ENCODE measurements around the gene CSNK2A3.
"Not testable (repeated sequence)": the region's sequence is repeated elsewhere in the genome, so short reads cannot be mapped to it uniquely, and the experiment has no call there.

CSNK2A3 gene

DNA sequence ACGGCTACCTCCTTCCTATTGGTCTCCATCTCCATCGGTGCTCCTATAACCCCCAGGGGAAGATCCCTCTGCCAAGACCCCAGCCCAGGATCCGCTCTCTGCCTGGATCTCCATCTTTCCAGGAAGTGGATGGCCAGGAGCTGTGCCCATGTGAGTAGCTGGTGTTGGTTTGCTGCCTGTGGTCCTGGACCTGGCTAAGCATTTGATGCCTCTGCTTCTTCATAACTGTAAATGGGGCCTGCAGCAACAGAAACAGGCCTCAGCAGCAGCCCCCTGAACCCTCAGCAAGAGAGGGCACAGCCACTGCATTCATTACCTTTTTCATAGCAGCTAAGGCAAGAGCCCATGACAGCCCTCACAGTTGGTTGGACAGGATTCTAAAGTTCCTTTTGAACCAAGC is 26.6 kb upstream of the CSNK2A3 start:
- no peak for DNase-seq

GRCh38 chr11:11378184-11378940 is 25.3 kb upstream of the CSNK2A3 start:
- no peak for DNase-seq

DNA sequence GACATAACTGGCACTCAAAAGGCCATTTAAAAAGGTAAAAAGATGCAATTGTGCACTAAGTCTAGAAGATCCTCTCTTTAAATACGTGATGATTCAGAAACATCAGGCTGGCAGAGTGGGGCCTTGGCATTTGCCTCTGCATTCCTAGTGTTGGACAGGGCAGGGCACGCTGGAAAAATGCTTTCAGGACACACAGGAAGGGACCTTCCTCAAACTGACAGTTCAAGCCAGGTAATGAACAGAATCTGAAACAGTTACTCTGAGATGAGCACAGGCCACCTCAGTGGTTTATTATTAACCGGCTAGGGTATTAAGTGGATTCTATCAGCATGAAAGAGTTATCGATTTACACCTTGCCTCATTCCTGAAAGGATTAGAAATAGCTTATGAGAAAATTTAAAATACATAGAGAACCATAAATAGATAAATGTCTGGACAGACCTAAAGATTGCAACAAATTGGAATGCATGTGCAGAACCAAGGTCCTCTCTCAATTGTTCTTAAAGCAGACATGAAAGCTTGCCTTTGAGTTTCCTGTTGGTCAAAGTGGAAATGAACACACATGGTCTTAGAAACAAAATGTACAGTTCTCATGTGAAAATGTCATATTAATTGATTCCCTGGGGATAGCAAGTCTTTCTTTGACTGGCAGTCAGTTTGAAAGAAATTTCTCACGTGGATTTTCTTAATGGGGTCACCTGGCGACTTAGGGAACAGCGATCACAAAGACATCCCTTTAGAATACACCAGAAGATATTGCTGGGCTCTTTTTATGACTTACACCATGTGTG is 21.5 kb upstream of the CSNK2A3 start:
- DNase-seq: no peak

DNA sequence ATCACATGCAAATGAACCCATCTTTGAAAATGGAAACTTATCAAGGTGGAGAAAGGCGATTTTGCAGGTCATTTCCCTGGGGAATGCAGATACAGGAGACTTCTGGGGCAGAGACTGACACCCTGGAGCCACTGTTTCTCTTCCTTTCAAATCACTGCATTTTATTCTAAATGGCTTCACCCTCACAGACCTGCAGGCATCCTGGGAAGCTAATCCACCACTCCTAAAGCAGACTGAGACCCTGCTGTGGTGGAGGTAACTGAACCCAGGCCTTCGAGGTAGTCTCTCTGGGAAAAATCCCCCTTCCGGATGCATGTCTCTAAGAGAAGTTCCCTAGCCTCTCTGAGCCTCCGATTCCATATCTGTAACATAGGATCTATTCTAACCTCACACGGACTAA is 20.9 kb upstream of the CSNK2A3 start:
- no peak for DNase-seq

GRCh38 chr11:11372461-11372860 is 19.4 kb upstream of the CSNK2A3 start:
- DNase-seq: no peak

GRCh38 chr11:11370962-11371303 is 17.9 kb upstream of the CSNK2A3 start:
- no peak for DNase-seq

GRCh38 chr11:11370255-11370961 is 17.4 kb upstream of the CSNK2A3 start:
- no peak for DNase-seq

DNA sequence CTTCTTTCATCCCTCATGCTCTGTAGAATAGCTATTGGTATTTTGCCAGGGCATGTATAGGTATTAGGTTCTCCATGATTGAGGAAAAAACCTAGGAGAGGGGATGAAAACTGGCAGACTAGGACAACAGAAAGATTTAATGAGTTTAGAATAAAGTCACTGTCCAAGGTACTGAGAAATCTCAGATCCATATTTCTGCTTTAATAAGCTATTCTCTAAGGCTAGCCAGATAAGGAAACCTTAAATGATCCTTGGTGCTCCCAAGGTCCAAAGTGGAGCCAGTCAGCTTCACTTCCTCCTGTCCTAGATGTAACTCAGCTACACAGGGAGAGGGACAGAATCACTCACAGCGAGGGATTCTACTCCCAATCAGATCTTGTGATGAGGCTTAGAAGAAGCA is 13.7 kb upstream of the CSNK2A3 start:
- no peak for DNase-seq

DNA sequence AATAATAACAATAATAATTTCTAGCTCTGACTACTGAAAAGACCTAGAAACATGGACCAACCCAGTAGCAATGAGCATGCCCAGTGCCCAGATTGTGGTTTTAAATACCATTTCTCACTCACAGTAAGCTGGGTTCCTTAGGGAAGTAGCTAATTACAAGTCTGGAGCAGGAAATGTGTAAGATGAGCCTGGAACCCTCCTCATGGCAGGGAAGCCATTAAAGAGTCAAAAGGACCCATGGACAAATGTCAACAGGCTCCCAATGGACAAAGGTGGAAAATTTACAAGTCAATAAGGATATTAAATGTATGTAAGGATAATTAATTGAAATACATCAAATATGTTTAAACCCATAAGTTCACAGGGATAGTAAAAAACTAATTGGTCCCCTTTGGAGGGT is 10.6 kb upstream of the CSNK2A3 start:
- no peak for DNase-seq

GRCh38 chr11:11359611-11360010 is 6.6 kb upstream of the CSNK2A3 start:
- DNase-seq: no peak

GRCh38 chr11:11356842-11357241 is 3.8 kb upstream of the CSNK2A3 start:
- no peak for DNase-seq

GRCh38 chr11:11351851-11352250 is 1.2 kb downstream of the CSNK2A3 start:
- DNase-seq: not testable (repeated sequence)

GRCh38 chr11:11351042-11351586 is 1.9 kb downstream of the CSNK2A3 start:
- no peak for DNase-seq

- no peak for DNase-seq
Measured at GRCh38 chr11:11349870-11350337, 3.1 kb downstream of the CSNK2A3 start.

DNA sequence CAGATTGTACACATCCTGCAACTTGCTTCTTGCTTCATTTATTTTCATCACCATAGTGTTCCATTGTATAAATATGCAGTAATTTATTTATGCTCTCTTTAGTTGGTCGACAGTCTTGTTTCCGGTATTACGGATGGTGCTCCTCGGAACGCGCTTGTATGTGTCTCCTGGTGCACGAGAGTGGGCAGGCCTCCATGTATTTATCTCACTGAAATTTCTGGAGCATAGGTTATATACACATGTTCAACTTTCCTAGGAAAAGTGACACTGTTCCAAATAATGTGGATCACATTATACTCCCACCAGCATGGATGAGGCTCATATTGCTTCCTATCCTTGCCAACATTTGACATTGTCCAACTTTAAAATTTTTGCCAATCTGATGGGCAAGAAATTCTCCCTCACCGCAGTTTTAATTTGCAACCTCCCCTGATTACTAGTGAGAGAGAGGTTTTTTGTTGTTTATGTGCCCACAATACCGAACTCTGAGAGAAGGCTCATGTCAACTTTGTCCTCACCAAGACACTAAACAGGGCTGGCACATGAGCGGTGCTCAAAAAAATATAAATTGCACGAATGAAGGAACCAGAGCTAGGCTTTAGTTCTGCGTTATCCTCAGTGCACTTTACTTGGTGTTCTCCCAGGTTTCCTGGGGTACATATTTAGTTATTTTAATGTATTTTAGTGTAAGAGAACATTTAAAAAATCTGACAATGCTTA is 3.8 kb downstream of the CSNK2A3 start:
- DNase-seq: no peak

GRCh38 chr11:11348303-11348702 is 4.7 kb downstream of the CSNK2A3 start:
- no peak for DNase-seq

- no peak for DNase-seq
Measured at GRCh38 chr11:11347592-11347991, 5.5 kb downstream of the CSNK2A3 start.

DNA sequence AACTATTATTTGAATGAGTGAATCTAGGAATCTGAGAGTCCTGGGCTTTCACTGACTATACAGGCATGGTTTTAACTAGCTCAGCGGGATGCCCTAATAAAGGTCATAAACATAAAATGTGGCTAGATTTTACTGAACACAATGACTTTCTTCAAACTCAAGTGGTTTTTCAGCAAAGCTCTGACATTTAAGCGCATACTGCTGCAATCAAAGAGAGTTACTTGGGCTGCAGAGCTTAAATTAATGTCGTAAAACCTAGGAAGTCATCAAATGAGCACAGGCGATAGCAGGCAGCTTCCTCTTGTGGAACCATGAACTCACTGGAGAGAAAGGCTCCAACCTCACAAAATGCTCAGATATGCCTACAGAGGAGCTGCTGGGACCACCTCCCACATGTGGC is 6.7 kb downstream of the CSNK2A3 start:
- no peak for DNase-seq

GRCh38 chr11:11345099-11345498 is 8.0 kb downstream of the CSNK2A3 start:
- no peak for DNase-seq

- DNase-seq: no peak
Measured at GRCh38 chr11:11344045-11344444, 9.0 kb downstream of the CSNK2A3 start.

DNA sequence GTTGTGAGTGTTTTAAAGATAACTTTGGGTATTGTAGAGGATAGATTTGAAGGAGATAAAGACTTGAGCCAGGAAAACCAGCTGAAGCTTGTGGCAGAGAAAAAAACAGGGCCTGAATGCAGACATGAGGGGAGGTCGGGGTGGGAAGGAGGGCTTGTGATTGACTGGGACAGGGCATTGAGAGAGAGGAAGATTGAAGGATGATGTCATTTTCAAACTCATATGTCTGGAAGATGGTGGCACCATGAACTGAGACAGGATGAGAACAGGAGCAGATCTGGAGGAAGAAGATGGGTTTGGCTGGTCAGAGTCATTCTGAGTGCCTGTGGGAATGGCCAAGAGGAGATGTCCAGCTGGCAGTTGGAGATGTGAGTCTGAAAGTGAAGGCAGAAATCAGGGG is 14.7 kb downstream of the CSNK2A3 start:
- DNase-seq: no peak

DNA sequence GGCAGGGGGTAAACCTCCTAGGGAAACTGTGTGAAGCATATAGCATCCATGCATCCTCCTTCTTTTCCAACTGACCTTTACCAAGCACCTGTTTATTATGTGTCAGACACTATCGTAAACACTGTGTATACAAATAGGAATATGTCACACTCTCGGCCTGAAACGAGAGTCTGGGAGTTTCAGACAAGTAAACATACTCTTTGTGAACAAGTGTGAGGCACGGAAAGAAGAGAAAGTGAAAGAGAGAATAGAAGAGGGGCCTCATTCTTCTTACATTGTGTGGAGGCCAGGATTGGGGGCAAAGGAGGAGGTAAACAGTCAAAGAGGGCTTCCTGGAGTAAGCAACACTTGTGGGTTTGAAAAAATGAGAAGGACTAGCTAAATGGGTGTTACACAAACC is 16.4 kb downstream of the CSNK2A3 start:
- DNase-seq: no peak

DNA sequence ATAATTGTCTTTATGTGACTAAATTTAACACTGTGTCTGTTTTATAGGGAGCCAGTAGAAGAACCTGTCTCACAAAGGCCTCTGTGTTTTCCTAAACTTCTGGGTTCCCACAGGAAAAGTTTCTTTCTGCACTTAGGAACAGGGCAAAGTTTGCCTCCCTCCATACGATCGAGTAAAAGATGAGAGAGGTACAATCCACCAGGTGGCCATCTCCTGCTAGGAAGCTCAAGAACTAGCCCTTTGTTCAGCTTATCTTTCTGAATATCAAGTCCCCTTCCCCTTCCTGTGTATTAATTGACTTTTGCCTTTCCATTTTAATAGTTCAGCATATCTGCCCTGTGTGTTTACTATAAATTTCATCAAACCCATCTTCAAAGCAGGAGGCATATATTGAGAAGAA is 18.0 kb downstream of the CSNK2A3 start:
- no peak for DNase-seq
